Tibial artery (tissue), 4 donors: Measurements from ENCODE around the gene COG1.

Source experiments
- DNase-seq, 2 donors: peaks; one replicate each; pipeline ENCODE4 v3.0.0-alpha.2; 2019
- H3K27ac ChIP-seq, 2 donors: fragments of 200-600 bp; sonication (generic) in 1 of 2; 1 replicate in 1 of 2; 2 replicates in 1 of 2; pipeline ENCODE4 v1.5.1; 2018 to 2019; ENCODE audit warnings: mild to moderate bottlenecking in 1 of 2
- H3K27me3 ChIP-seq, 2 donors: fragments of 200-600 bp; sonication (generic) in 1 of 2; one replicate each; pipeline versions ENCODE4 v1.5.1 to v1.6.0; 2016 to 2019
- H3K36me3 ChIP-seq, 3 donors: fragments of 200-600 bp; sonication (generic) in 2 of 3; one replicate each; pipeline ENCODE4 v1.5.1; 2016 to 2019; ENCODE audit warnings: mild to moderate bottlenecking in 2 of 3
- H3K4me1 ChIP-seq, 4 donors: fragments of 200-600 bp; sonication (generic) in 2 of 4; 1 replicate in 3 of 4; 2 replicates in 1 of 4; pipeline ENCODE4 v1.5.1; 2016 to 2019
- H3K4me3 ChIP-seq, 2 donors: fragments of 200-600 bp; sonication (generic) in 1 of 2; 1 replicate in 1 of 2; 2 replicates in 1 of 2; pipeline ENCODE4 v1.5.1; 2018 to 2019; ENCODE audit warnings: mild to moderate bottlenecking in 2 of 2
- H3K9me3 ChIP-seq, 3 donors: fragments of 200-600 bp; sonication (generic) in 1 of 3; one replicate each; pipeline ENCODE4 v1.5.1; 2016 to 2019
- intact Hi-C: fragments of 100-400 bp; cut with DNase I; formaldehyde crosslinking; loops from one replicate; pipeline ENCODE4 v1.15.0; 2023; ENCODE audit warnings: low total_unique reads
- TF ChIP-seq, protein P1 (sequence below), 2 experiments: fragments of 200-600 bp in 1 of 2; fragments of 450-650 bp in 1 of 2; IDR thresholded peaks; one replicate each; pipeline ENCODE4 v1.5.1; 2017 to 2019; ENCODE audit warnings: antibody characterized with exemption in 2 of 2, mild to moderate bottlenecking in 1 of 2, moderate library complexity in 1 of 2

COG1 gene

DNA sequence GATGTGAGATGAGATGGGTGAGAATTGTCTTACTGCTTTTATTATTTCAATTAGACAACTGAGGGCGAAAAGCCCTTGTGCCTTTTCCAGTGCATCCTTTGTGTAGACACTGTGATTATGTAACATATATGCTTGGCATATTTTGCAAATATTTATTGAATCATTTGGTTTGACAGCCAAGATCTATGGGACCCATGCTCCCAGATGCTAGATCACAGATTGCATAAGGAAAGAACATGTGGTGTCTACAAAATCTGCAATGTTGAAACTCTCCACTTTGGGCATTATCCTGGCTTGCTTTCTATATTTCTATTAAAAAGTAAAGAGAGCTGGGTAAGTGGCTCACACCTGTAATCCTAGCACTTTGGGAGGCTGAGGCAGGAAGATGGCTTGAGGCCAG, 4.8 kb upstream of the COG1 start:
- no peaks in the 10 kb centered on the region for H3K36me3 ChIP-seq
- H3K9me3 ChIP-seq = no peaks in the 10 kb centered on the region
- H3K4me3 ChIP-seq = no peak overlapping the region
- H3K27ac ChIP-seq = no peak overlapping the region
- intact Hi-C loops = no loop called here
- TF ChIP-seq, protein P1, sequence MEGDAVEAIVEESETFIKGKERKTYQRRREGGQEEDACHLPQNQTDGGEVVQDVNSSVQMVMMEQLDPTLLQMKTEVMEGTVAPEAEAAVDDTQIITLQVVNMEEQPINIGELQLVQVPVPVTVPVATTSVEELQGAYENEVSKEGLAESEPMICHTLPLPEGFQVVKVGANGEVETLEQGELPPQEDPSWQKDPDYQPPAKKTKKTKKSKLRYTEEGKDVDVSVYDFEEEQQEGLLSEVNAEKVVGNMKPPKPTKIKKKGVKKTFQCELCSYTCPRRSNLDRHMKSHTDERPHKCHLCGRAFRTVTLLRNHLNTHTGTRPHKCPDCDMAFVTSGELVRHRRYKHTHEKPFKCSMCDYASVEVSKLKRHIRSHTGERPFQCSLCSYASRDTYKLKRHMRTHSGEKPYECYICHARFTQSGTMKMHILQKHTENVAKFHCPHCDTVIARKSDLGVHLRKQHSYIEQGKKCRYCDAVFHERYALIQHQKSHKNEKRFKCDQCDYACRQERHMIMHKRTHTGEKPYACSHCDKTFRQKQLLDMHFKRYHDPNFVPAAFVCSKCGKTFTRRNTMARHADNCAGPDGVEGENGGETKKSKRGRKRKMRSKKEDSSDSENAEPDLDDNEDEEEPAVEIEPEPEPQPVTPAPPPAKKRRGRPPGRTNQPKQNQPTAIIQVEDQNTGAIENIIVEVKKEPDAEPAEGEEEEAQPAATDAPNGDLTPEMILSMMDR (IDR thresholded peaks at IDR 0.05) = no peak
- H3K4me1 ChIP-seq = peaks cover 0 to 6% (median 6%) of the 10 kb centered on the region in 4 donors
- H3K27me3 ChIP-seq = no peaks in the 10 kb centered on the region
- no peak for DNase-seq

DNA sequence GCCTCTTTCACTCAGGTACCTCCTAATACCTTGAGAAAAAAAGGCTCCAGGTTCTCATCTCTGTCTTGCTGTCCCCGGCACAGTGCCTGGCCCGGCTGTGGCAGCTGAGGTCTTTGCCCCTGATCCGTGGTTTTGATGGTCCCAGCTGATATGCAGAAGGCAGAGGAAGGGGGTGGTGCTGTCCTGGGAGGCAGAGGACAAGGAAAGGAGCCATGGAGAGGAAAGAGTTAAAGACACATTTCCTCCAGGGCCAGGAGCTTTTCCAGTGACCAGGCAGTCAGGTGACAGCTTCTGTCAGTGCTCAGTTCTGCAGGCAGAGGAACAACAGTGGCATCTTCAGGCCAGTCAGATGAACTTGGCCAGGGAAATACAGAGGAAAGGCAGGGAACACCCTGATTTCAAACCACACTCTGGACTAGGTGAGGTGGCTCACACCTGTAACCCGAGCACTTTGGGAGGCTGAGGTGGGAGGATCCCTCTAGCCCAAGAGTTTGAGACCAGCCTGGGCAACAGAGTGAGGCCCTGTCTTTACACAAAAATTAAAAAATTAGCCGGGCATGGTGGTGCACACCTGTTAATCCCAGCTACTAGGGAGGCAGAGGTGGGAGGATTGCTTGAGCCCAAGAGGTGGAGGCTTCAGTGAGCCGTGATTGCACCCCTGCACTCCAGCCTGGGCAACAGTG, 3.3 kb upstream of the COG1 start:
- Histone ChIP-seq H3K4me3 (no peak overlapping the region), H3K27ac (no peak overlapping the region), H3K4me1 (peaks cover 0 to 15% (median 13%) of the 10 kb centered on the region in 4 donors), H3K27me3 (no peaks in the 10 kb centered on the region), H3K36me3 (no peaks in the 10 kb centered on the region), H3K9me3 (no peaks in the 10 kb centered on the region)
- intact Hi-C loops = no loop called here
- TF ChIP-seq, protein P1 (IDR thresholded peaks at IDR 0.05) = no peak
- no peak for DNase-seq

DNA sequence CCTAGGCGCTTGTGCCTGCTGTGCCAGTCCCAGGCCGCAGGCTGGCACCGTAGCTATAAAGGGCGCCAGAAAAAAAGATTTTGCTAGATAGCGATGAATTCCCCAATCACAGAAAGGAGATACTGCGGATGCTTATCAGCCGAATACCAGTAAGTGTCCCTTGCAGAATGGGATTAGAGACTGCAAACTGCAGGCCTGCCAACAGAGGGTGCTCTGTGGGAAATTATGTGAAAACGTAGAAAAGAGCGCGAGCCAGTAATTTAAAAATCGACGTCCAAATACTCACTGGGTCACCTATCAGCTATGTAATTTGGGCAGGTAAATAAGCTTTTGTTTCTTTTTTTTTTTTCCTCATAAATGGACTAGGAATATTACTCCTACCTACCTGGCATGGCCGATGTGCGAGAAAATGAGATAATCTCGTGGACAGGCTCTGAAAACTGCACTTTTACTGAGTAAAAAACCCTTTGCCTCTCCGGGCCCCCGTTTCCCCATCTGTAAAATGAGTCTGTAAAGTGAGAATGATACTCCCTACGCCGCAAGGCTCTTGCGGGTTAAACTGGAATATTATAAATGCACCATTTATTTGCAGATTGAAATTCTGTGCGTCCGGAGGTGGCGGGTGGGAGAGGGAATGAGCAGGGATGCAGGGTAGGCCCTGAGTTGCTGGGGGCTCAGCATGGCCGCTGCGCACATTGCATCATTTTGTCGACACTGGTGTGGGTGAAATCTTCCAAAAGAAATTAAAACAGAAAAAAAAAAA, 1.2 kb upstream of the COG1 start:
- no peaks in the 10 kb centered on the region for H3K27me3 ChIP-seq
- peak; percentile 79 to 81 for DNase-seq
- H3K9me3 ChIP-seq = no peaks in the 10 kb centered on the region
- H3K4me1 ChIP-seq = peaks cover 0 to 20% (median 13%) of the 10 kb centered on the region in 4 donors
- intact Hi-C loops = no loop called here
- H3K36me3 ChIP-seq = peaks cover under 1 to 6% (median 5%) of the 10 kb centered on the region in 3 donors
- peak overlapping the region; percentile 92 to 96 for H3K4me3 ChIP-seq
- TF ChIP-seq, protein P1 (IDR thresholded peaks at IDR 0.05) = peak; percentile 73 to 82
- H3K27ac ChIP-seq = peak overlapping the region; percentile 88 to 90

DNA sequence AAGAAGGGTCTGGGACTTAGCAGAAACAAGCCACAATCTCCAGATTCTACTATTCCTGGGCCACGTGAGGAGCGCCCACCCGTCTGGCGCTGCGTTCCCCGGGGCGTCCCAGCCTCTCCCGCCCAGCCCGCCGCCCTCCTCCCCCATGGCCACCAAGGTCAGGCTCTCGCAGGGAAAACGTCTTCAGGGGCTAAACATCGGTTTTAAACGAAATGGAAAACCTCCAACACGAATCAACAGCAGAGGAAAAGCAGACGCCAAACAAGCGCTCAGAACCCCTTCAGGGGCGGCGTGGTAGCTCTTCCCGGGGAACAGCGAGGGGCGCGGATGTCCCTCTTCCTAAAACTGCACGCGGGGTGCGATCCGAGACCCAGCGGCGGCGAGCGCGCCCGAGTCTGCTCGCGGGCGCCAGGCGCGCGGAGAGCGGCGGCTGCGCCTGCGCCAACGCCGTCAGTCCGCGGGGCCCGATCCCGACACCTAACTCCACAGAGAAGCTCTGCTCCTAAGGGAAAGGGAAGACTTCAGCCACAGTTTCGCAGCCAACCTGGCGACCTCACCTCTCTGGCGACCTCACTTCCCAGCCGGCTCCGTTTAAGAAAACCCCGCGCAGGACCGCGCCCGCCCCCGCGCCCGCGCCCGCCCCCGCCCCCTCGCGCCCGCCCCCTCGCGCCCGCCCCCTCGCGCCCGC, 505 bp upstream of the COG1 start:
- peak; percentile 34 to 78 for DNase-seq
- Histone ChIP-seq H3K27me3 (no peaks in the 10 kb centered on the region), H3K9me3 (no peaks in the 10 kb centered on the region), H3K36me3 (peaks cover 8 to 13% (median 13%) of the 10 kb centered on the region in 3 donors), H3K4me3 (peak overlapping the region; percentile 92 to 96), H3K27ac (peak overlapping the region; percentile 88 to 90), H3K4me1 (peaks cover 0 to 20% (median 13%) of the 10 kb centered on the region in 4 donors)
- TF ChIP-seq, protein P1 (IDR thresholded peaks at IDR 0.05) = peak in 1 of 2 experiments; percentile 10
- intact Hi-C loops = no loop called here

DNA sequence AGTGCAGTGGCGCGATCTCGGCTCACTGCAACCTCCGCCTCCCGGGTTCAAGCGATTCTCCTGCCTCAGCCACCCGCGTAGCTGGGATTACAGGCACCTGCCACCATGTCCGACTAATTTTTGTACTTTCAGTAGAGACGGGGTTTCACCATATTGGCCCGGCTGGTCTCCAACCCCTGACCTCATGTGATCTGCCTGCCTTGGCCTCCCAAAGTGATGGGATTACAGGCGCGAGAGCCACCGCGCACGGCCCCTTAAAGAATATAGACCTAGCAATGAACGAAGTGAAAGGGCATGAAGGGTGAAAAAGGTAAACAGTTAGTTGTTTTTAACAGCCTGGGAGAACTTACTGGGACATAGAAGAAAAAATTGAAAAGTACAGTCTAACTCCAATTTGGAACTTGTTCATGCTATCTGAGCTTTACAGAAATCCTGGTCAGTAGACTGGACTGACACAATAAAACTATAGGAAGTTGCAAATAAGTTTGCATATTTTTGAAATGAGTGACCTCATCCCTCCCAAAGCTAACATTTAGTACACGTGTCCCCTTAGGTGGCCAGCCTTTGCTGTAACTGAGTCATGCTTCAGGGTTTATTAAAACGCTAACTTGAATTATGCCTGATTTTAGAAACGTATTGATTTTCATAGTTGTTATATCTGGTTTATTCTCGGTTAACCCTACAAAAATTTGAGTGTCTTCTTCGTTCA, 1.8 kb downstream of the COG1 start:
- no peak overlapping the region for H3K4me3 ChIP-seq
- intact Hi-C loops = loop anchor here (5.0 kb wide), 1 partner anchor 38 kb away; a partner anchor contains a TSS
- peaks cover 0 to 20% (median 13%) of the 10 kb centered on the region in 4 donors for H3K4me1 ChIP-seq
- H3K36me3 ChIP-seq = peaks cover 29 to 37% (median 36%) of the 10 kb centered on the region in 3 donors
- H3K27me3 ChIP-seq = no peaks in the 10 kb centered on the region
- TF ChIP-seq, protein P1 (IDR thresholded peaks at IDR 0.05) = no peak
- no peak overlapping the region for H3K27ac ChIP-seq
- DNase-seq = peak in 1 of 2 donors; percentile 53
- H3K9me3 ChIP-seq = no peaks in the 10 kb centered on the region
